GM21381 (cell line): ENCODE data around the gene SPIRE1.
"Not testable (repeated sequence)": the region's sequence is repeated elsewhere in the genome, so short reads cannot be mapped to it uniquely, and the experiment has no call there.

Experiments used
- ATAC-seq: cut with Tn5 transposase; IDR thresholded peaks from one replicate; pipeline ENCODE4 v1.9.1; 2021; ENCODE audit warnings: mild to moderate bottlenecking, moderate library complexity; ENCODE audit not compliant: unreplicated experiment

Gene SPIRE1

DNA sequence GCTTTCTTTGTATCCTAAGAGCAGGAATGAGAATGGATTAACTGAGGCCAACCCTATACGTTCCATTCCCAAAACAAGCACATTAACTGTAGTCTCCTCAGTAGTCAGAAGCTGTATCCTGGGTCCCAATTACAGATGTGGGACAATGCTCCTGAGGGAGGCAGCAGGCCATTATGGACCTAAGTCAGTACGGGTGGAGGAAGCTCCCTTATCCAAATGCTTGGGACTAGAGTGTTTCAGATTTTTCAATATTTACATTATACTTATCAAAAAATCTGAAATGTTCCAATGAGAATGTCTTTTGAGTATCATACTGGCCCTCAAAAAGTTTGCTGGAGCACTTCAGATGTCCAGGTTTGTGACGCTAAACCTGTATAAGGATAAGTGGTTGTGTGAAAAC is 160.1 kb downstream of the SPIRE1 start:
- ATAC-seq, result no peak

DNA sequence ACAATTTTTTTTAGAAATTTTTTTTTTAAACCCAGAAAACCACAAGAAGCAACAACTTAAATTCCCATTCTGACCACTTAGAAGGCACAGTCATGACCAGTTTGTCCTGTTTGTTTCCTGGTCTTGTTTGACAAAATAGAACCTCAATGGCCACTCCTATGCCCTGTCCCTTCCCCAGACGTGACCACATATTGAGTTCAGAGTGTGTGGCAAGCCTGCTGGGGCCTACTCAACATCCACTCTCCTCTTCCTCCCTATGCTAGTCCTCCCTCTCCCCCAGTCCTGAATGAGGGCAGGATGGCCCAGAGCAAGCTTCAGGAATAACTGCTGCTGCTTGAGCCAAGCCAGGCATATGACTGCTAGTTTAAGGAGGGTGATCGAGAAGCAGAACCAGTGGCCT is 160.6 kb downstream of the SPIRE1 start:
- ATAC-seq, result no peak

DNA sequence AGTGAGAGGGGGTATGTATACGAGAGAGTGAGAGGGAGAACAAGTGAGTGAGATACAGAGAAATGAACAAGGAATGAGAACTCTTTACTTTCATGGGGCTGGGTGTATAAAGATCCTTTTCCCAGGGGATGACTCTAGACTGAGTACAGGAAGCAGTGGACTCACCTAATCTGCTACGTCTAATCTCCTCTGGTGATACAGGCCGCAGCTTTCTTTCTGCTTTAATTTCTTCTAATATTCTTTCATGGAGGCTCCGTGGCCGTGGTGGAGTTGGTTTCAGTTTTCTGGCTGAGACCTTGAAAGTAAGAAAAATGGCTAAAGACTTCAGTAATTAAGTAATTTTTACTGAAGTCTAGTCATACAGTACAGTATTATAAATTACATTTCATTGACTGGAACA is 165.0 kb downstream of the SPIRE1 start:
- no peak for ATAC-seq

DNA sequence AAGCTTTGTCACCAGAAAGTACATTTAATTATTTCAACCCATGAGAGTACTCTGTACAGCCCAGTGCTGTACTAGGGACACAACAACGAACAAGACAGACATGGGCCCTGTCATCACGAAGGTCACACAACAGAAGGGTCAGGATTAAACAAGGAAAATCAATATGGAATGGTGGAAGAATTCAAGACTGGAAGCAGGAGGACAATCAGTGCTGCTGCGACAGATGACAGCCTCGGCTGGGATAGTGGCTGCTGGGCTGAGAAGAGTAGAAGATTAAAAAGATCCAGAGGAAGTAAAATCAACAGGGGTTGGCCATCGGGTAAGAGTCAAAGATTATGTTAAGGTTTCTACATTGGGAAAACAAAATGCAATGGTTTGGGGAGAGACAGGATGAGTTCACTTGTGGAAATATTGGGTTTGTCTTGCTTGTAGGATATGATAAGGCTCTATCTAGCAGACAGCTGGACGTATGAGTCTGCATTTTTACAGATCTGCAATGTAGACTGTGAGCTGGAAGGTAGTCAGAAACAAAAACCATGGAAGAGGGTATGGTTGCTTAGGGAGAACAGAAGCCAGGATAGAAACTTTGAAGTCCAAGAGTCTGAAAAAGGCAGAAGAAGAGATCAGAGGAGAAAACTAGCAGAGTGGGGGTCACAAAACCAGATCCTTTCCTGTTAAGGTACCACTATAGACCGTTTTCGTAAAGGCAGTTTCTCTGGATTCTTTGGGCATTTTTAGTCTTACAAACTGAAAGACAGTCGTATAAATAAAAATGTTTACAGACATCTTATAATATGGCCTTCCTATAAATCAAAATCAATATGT is 166.1 kb downstream of the SPIRE1 start:
- no peak for ATAC-seq

DNA sequence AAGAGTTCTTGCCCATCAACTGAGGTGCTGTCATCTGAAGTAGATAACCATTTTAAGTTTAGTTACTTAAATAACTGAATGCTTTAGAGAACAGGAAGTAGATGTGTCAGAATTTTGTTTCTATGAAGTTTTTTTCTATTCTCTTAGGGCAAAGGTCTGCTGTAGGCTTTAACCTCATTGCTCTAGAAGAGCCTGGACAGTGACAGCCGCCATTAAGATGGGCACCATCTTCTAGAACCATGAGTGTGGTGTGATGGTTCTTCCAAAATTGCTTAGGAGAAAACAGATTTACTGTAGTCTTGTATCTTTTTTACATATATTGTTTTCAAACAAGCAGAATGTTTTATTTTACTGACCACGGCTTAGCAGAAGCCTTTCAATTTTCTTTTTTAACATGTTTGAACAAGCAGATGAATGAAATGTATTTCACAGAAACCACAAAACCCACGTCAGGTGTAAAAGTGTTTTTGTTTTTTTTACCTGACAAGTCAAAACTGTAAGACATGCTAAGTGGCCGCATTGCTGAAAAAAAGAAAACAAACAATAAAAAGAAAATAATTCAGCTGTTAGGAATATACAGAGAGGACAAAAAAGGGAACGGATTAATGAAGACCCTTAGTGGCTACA is 172.3 kb downstream of the SPIRE1 start:
- no peak for ATAC-seq

DNA sequence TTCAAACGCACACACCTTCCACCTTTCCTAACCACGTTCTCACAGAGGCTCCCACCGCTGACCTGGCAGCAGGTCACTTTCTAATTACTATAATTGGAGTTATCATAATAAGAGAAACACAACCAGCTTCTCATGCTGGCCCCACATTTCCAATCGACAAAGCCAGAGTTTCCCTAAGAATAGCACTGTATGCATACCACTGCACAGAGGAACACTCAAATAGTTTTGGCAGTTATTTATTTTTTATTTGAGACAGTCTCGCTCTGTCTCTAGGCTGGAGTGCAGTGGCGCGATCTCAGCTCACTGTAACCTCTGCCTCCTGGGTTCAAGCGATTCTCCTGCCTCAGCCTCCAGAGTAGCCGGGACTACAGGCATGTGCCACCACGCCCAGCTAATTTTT is 176.0 kb downstream of the SPIRE1 start:
- ATAC-seq, result not testable (repeated sequence)

DNA sequence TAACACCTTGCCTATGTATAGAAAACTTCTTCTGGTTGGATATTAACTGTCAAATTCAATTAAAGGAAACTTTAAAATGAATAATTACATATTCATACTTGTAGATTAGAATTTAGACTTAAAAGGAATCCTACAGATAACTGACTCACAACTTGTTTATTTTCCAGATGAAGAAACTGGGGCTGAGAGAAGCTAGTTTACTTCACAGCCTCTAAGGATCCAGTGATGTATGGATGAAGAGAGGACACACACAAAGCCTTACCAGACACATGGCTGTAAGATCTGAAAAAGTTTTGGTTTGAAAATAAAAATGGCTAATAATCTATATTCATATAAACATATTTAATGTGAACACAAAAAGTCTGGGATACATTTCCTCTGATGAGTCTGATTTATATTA is 177.9 kb downstream of the SPIRE1 start:
- no peak for ATAC-seq

DNA sequence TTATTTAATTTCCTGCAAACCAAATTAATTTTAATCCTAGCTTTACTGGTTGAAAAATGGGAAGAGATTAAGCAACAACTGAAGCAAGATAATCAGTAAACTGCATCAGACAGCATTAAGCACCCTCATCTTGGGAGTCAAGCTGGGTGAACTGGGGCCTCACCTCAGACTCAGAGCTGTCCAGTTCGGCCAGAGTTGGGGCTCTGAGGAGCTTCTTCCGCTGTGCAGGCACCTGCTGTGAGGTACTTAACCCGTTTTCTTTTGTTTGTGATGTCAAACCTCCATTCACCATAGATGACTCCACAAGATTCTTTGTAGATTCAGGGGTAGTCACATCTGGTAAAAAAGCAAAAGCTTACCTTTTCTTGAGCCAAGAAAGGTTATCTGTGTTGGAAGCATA is 178.4 kb downstream of the SPIRE1 start:
- no peak for ATAC-seq

DNA sequence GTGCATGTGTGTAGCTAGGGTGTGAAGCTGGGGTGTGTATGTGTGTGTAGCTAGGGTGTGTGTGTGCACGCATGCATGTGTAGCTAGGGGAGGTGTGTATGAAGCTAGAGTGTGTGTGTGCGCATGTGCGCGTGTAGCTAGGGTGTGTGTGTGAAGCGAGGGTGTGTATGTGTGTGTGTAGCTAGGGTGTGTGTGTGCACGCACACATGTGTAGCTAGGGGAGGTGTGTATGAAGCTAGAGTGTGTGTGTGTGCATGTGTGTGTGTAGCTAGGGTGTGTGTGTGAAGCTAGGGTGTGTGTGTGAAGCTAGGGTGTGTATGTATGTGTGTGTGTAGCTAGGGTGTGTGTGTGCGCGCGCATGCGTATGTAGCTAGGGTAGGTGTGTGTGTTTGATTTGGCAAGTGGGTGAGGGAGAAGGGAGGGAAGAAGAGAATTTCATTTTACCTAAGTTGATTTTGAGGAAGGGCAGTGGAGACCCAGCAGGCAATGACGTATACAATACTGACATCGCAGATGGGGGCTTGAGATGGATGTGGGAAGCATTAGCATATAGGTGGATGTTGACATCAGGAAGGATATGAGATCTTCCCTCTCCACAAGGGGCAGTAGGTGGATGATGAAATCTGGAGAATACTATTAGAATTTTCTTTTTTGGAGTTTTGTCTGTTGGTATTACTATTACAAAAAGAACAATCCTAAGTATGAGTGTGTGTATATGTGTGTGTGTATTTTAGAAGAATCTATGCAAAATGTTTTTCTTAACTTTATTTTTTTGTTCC is 179.4 kb downstream of the SPIRE1 start:
- ATAC-seq, result no peak

DNA sequence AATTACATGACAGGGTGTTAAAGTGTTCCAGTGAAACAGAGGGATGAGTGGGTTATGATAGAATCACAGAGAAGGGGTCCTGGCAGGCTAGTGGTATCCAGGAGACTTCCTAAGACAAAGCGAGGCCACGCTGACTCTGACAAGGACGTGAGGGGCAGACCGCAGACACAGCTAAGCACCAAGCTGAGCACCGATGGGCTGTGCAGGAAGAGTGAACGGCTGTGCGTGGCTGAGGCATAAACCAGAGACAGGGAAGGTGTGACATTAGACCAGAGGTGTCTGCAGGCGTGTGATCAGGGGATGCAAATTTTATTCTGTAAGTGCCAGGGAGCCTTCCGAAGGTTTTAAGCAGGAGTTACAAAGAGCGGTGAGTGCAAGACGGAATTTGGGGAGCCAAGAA is 180.3 kb downstream of the SPIRE1 start:
- ATAC-seq, result no peak

DNA sequence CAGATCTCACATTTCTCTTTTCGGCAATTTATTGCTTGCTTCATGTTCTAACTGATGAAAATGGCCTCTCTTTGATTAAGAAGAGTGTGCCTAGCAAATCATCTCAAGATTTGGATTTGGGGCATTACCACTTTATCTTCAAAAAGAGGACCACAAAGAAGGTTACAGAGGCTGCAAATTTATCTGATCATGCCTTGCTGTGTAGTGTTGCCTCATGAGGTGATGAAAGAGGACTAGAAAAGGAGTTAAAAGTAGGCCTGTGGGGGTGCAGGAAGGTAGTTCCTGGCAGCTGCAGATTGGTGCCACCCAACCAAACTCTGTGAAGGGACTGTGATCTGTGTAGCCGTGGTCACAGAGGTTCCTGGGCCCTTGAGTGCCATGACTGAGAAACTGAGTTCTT is 181.0 kb downstream of the SPIRE1 start:
- ATAC-seq, result no peak

DNA sequence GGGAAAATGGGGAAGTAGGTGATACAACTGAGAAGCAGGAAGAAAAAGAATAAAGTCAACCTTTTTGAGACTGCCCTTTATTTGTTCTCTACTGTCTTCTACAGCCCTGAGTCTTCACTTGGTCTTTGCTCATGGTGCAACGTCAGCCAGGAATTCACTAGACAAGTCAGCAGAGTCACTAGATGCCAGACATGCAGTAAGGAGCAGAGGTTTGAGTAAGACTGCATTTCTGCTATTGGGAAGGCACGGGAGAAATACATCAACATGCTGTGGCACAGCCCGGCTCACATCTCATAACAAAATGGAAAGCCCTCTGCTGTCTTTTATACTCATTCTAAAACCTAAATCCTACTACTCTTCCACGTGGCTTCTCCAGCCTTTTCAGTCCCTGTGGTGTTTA is 183.0 kb downstream of the SPIRE1 start:
- ATAC-seq, result no peak

DNA sequence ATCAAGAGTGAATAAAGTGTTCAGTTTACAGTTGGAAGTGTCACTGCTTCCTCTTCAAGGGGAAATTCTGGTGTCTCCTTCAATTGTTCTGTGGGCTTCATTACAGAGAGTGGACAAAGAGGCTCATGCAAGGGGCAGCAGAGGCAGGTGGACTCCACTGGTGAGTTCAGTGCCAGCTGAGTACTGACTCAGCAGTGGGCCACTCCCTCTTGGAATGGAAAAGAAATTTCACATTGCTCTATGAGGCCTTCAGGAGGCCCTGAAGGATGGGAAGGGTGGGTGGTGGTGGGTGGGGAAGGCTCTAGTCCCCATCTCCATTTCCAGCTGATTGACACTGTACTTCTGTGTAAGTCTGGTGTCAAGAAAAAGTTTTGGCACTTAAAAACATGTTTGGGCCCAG is 183.8 kb downstream of the SPIRE1 start:
- no peak for ATAC-seq

DNA sequence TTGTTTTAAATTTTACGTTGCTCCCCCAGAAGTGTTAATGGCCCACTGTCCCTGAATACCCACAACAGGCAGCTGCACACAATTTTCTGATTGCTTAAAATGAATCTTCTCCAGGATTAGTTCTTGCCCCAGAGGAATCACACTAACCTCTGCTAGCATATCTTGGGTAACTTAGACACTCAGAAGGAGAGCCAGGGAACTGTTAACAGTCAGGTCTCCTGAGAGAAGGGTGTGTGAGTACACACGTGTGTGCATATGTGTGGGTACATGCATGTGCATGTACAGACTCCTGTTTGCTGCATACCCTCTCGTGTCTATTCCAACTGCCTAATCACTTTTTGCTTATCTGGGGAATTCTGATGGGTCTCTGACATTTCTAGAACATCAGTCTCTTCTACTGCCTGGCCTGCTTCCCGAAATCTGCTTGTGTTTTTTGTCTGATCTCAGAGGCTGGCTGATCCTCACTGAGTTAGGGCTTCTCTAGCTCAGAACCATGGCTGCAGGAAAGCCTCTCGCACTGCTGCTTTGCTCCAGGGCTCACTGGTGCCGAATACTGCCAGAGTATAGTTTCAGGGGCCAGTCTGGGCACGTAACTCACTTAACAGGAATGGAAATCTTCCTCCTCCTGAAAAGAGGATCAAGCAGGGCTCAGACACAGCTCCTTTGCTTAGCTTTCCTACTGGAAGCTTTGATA is 187.4 kb downstream of the SPIRE1 start:
- ATAC-seq, result no peak

DNA sequence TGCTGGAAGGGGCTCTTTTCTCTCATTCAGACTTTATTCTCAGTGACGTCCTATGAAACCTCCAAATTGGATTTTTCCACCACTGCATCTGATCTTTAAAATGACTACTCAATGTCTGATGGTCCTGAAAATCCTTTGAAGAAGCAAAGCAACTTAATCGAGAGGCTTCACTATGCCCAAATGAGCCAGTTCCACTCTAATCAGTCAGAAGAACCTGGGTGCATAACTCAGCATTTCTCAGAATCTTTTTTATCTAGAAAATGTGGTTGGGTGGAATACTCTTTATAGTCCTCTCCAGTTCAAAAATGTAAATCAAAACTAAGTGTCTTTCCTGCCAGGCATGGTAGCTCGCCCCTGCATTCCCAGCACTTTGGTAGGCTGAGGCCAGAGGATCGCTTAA is 189.5 kb downstream of the SPIRE1 start:
- no peak for ATAC-seq

DNA sequence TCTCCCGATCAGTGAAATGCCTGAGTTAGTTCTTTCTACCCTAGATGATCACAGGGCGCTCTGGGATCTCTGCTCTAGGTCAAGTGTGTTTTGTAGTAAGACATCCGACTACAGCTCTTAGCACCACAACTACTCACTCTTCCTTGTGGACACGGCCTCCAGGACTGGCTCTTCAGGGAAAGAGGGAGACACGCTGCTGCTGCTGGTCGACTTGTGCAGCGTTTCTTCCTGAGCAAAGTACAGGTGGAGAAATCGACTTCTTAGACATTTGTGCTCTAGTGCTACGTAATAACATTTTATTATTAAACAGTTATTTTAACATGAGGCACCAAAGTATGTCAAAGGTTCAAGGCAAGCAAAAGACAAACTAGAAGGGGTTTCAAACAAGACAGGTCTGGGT is 193.2 kb downstream of the SPIRE1 start:
- ATAC-seq, result no peak

DNA sequence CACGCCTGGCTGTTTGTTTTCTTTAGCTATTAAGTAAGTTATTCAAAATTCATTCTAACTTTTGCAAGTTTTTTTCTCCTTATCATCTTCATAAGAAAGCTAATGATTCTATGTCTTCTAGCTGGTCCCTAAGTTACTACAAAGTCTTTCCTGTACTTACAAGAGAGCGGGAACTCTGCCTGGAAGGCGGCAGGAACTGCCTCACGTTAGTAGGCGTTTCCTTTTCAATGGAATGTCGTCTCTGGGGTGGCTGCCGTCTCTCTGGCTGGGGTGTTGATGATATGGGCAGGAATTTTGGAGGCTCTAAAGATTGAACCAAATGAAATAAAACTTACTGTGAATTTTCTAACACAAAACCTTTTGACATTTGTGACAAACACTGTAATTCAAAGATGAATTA is 194.7 kb downstream of the SPIRE1 start:
- no peak for ATAC-seq

DNA sequence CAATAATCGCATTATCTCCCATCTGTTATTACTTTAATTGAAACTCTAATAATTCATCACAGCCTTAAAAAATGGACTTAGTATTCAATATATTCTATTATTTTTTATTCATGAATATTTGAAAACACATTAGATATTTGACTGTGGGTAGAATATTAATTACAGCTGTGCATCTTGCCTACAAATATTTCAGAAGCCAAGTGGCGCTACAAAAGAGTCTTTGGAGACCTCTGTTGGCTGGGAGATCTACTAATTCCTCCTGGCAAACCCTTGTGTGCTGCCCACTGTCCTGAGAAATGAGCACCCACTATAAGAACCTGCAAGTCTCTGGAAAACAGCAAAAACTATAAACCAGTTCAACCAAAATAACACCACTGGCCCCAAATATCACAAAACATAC is 195.7 kb downstream of the SPIRE1 start:
- no peak for ATAC-seq

DNA sequence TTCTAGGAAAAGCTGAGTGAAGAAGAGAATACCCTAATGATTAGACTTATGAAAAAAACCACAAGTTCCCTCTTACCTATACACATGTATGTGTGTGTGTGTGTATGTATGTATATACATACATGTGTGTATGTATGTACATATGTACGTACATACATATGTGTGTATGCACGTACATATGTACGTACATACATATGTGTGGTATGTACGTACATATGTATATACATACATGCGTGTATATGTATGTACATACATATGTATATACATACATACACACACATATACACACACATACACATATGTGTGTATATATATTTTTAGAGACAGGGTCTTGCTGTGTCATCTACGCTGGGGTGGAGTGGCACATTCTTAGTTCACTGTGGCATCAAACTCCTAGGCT is 196.6 kb downstream of the SPIRE1 start:
- no peak for ATAC-seq

DNA sequence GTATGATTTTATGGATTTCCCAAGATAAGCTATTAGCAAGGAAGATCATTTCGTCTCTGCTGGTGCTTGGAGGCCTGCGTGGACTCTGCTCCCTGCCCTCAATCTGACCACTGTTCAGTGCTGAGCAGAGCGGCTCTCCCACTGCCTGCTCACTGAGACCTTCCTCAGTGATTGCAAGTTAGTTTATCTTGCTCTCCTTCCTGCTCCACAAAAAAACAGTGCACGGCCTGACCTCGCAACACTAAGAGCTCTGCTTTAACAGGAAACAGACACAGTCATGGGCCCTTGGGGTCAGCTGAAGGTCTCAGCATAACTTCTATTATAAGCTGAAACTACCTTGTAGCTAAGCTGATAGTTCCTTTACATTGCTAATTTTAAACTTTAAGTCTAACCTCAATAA is 197.0 kb downstream of the SPIRE1 start:
- no peak for ATAC-seq

DNA sequence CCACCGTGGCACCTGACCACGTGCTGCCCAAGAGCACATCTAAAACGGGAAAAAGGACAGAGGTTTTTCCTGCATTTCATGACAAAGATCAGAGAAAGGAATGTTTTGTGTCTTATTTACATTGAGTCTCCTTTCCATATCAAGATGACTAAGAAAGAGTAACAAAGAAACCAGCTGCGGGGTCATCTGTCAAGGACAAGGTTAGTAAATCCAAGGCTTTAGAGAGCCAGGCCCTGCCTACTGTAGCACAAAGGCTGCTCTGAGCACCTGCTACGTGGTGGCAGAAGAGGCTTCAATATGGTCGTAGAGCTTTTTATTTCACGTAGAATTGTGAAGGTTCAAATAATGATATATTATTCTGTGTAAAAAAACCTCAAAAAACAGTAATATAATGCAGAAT is 199.1 kb downstream of the SPIRE1 start:
- ATAC-seq, result no peak
